ENCODE data around the gene MYL12A.

MYL12A gene

GRCh38 chr18:3265564-3266033, 18.0 kb downstream of the MYL12A start:
- Histone ChIP-seq H3K36me3 (replicated peaks) (no peaks in the 10 kb centered on the region), H3K4me3 (ENCODE audit: low read depth, low read length) (no peak overlapping the region), H3K27me3 (replicated peaks) (no peaks in the 10 kb centered on the region), H3K27ac (no peak overlapping the region)
- in situ Hi-C loops (cut with HindIII; ENCODE audit: low pct_ligation_motif_present, low sequenced_read_pairs), result no loop called here
- no peak for DNase-seq
- TF ChIP-seq CTCF (IDR thresholded peaks at IDR 0.05; ENCODE audit: low read depth, low read length, missing control alignments), result no peak

GRCh38 chr18:3266062-3266608, 18.5 kb downstream of the MYL12A start:
- no peak for DNase-seq
- Histone ChIP-seq H3K36me3 (replicated peaks) (no peaks in the 10 kb centered on the region), H3K4me3 (ENCODE audit: low read depth, low read length) (no peak overlapping the region), H3K27ac (no peak overlapping the region), H3K27me3 (replicated peaks) (no peaks in the 10 kb centered on the region)
- TF ChIP-seq CTCF (IDR thresholded peaks at IDR 0.05; ENCODE audit: low read depth, low read length, missing control alignments), result no peak
- in situ Hi-C loops (cut with HindIII; ENCODE audit: low pct_ligation_motif_present, low sequenced_read_pairs), result no loop called here

- no peak for DNase-seq
Measured at GRCh38 chr18:3268306-3268705, 20.7 kb downstream of the MYL12A start.

GRCh38 chr18:3269241-3269913, 21.8 kb downstream of the MYL12A start:
- in situ Hi-C loops (cut with HindIII; ENCODE audit: low pct_ligation_motif_present, low sequenced_read_pairs), result no loop called here

More at GRCh38 chr18:3268306-3268705, 20.7 kb downstream of the MYL12A start:
- in situ Hi-C loops (cut with HindIII; ENCODE audit: low pct_ligation_motif_present, low sequenced_read_pairs), result no loop called here
- Histone ChIP-seq H3K36me3 (replicated peaks) (peaks cover under 1% of the 10 kb centered on the region), H3K27me3 (replicated peaks) (no peaks in the 10 kb centered on the region), H3K4me3 (ENCODE audit: low read depth, low read length) (no peak overlapping the region), H3K27ac (no peak overlapping the region)
- no peak for TF ChIP-seq CTCF (IDR thresholded peaks at IDR 0.05; ENCODE audit: low read depth, low read length, missing control alignments)

GRCh38 chr18:3269914-3270299, 22.3 kb downstream of the MYL12A start:
- no peaks in the 10 kb centered on the region for H3K27me3 ChIP-seq (replicated peaks)
- TF ChIP-seq CTCF (IDR thresholded peaks at IDR 0.05; ENCODE audit: low read depth, low read length, missing control alignments), result no peak
- DNase-seq, result no peak
- in situ Hi-C loops (cut with HindIII; ENCODE audit: low pct_ligation_motif_present, low sequenced_read_pairs), result no loop called here
- H3K27ac ChIP-seq, result no peak overlapping the region
- no peak overlapping the region for H3K4me3 ChIP-seq (ENCODE audit: low read depth, low read length)
- H3K36me3 ChIP-seq (replicated peaks), result peaks cover 15% of the 10 kb centered on the region

More at GRCh38 chr18:3269241-3269913, 21.8 kb downstream of the MYL12A start:
- Histone ChIP-seq H3K36me3 (replicated peaks) (peaks cover 9% of the 10 kb centered on the region), H3K27ac (peak overlapping the region; percentile 34), H3K4me3 (ENCODE audit: low read depth, low read length) (no peak overlapping the region), H3K27me3 (replicated peaks) (no peaks in the 10 kb centered on the region)
- TF ChIP-seq CTCF (IDR thresholded peaks at IDR 0.05; ENCODE audit: low read depth, low read length, missing control alignments), result no peak
- no peak for DNase-seq
